GM12878 (cell line): ENCODE results near the gene MAB21L3.

Source experiments
- BHLHE40 ChIP-seq, 2 experiments: fragments of 450-650 bp in 1 of 2; IDR thresholded peaks; 2 replicates each; pipeline ENCODE4 v1.6.1; 2011 to 2017; ENCODE audit warnings: low read depth in 2 of 2, borderline replicate concordance in 1 of 2, improper control_type of control experiment in 1 of 2, low read length in 1 of 2, mild to moderate bottlenecking in 1 of 2
- CTCF ChIP-seq, 3 experiments: IDR thresholded peaks in 2 of 3; conservative IDR thresholded peaks in 1 of 3; 2 replicates each; pipeline ENCODE4 v1.5.1; 2011; ENCODE audit warnings: low read depth in 3 of 3, low read length in 3 of 3, mild to moderate bottlenecking in 3 of 3, control low read depth in 2 of 3, moderate library complexity in 2 of 3, inconsistent platforms in 1 of 3, mixed read lengths in 1 of 3; ENCODE audit not compliant: control insufficient read depth in 2 of 3, insufficient read depth in 1 of 3; ENCODE audit errors: extremely low read depth in 1 of 3
- EZH2 ChIP-seq: IDR thresholded peaks from 2 replicates; pipeline ENCODE4 v1.6.1; 2012; ENCODE audit warnings: low read depth, mild to moderate bottlenecking, control low read depth, inconsistent platforms, low read length, borderline replicate concordance; ENCODE audit not compliant: control insufficient read depth
- JUND ChIP-seq: IDR thresholded peaks from 2 replicates; pipeline ENCODE4 v1.6.1; 2012; ENCODE audit warnings: low read depth, mild to moderate bottlenecking, low read length, improper control_type of control experiment, moderate library complexity
- MAX ChIP-seq: IDR thresholded peaks from 2 replicates; pipeline ENCODE4 v1.6.1; 2012; ENCODE audit warnings: low read depth, low read length, improper control_type of control experiment
- MXI1 ChIP-seq: fragments of 150-350 bp; IDR thresholded peaks from 2 replicates; pipeline ENCODE4 v1.6.1; 2011; ENCODE audit warnings: low read depth, mild to moderate bottlenecking, inconsistent platforms, low read length, improper control_type of control experiment
- NFXL1 ChIP-seq: fragments of 450-650 bp; IDR thresholded peaks from 2 replicates; pipeline ENCODE4 v1.6.1; 2017; ENCODE audit warnings: antibody characterized with exemption, mild to moderate bottlenecking, borderline replicate concordance
- SMC3 ChIP-seq: IDR thresholded peaks from 2 replicates; pipeline ENCODE4 v1.6.1; 2011; ENCODE audit warnings: low read length, improper control_type of control experiment, borderline replicate concordance
- TCF7 ChIP-seq: IDR thresholded peaks from 2 replicates; pipeline ENCODE4 v1.6.1; 2014; ENCODE audit warnings: antibody characterized with exemption, borderline replicate concordance
- ZNF274 ChIP-seq: IDR thresholded peaks from one replicate; pipeline ENCODE4 v1.8.0; 2011; ENCODE audit not compliant: insufficient read length, insufficient read depth
- TF ChIP-seq, protein P1 (sequence below): fragments of 450-650 bp; IDR thresholded peaks from 2 replicates; pipeline ENCODE4 v1.6.1; 2018; ENCODE audit warnings: borderline replicate concordance, mild to moderate bottlenecking; ENCODE audit not compliant: partially characterized antibody
- TF ChIP-seq, protein P2 (sequence below): IDR thresholded peaks from 2 replicates; pipeline ENCODE4 v1.6.1; 2012; ENCODE audit warnings: low read depth, low read length, improper control_type of control experiment
- TF ChIP-seq, protein P3 (sequence below): IDR thresholded peaks from 2 replicates; pipeline ENCODE4 v1.6.1; 2012; ENCODE audit warnings: mild to moderate bottlenecking, low read depth, low read length
- TF ChIP-seq, protein P4 (sequence below): IDR thresholded peaks from 2 replicates; pipeline ENCODE4 v1.6.1; 2011; ENCODE audit warnings: mild to moderate bottlenecking, low read depth, low read length, moderate library complexity; ENCODE audit not compliant: insufficient replicate concordance

GRCh38 chr1:116179419-116179818 lies 68.2 kb downstream of the MAB21L3 start:
- TF ChIP-seq ZNF274: no peak
- TF ChIP-seq CTCF (IDR thresholded peaks at IDR 0.05 in 2 of 3, conservative IDR thresholded peaks at IDR 0.05 in 1 of 3; ENCODE audit: control insufficient read depth in 2 of 3, extremely low read depth in 1 of 3, insufficient read depth in 1 of 3, low read depth in 3 of 3, low read length in 3 of 3): no peak
- TF ChIP-seq JUND: no peak
- no peak for TF ChIP-seq TCF7
- TF ChIP-seq MXI1: no peak
- no peak for TF ChIP-seq MAX
- TF ChIP-seq, protein P1, sequence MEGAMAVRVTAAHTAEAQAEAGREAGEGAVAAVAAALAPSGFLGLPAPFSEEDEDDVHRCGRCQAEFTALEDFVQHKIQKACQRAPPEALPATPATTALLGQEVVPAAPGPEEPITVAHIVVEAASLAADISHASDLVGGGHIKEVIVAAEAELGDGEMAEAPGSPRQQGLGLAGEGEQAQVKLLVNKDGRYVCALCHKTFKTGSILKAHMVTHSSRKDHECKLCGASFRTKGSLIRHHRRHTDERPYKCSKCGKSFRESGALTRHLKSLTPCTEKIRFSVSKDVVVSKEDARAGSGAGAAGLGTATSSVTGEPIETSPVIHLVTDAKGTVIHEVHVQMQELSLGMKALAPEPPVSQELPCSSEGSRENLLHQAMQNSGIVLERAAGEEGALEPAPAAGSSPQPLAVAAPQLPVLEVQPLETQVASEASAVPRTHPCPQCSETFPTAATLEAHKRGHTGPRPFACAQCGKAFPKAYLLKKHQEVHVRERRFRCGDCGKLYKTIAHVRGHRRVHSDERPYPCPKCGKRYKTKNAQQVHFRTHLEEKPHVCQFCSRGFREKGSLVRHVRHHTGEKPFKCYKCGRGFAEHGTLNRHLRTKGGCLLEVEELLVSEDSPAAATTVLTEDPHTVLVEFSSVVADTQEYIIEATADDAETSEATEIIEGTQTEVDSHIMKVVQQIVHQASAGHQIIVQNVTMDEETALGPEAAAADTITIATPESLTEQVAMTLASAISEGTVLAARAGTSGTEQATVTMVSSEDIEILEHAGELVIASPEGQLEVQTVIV: no peak
- no peak for TF ChIP-seq BHLHE40 (IDR thresholded peaks at IDR 0.05; ENCODE audit: borderline replicate concordance in 1 of 2, low read depth in 2 of 2, low read length in 1 of 2)
- TF ChIP-seq, protein P2, sequence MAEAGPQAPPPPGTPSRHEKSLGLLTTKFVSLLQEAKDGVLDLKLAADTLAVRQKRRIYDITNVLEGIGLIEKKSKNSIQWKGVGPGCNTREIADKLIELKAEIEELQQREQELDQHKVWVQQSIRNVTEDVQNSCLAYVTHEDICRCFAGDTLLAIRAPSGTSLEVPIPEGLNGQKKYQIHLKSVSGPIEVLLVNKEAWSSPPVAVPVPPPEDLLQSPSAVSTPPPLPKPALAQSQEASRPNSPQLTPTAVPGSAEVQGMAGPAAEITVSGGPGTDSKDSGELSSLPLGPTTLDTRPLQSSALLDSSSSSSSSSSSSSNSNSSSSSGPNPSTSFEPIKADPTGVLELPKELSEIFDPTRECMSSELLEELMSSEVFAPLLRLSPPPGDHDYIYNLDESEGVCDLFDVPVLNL: no peak
- no peak for TF ChIP-seq EZH2
- TF ChIP-seq, protein P3, sequence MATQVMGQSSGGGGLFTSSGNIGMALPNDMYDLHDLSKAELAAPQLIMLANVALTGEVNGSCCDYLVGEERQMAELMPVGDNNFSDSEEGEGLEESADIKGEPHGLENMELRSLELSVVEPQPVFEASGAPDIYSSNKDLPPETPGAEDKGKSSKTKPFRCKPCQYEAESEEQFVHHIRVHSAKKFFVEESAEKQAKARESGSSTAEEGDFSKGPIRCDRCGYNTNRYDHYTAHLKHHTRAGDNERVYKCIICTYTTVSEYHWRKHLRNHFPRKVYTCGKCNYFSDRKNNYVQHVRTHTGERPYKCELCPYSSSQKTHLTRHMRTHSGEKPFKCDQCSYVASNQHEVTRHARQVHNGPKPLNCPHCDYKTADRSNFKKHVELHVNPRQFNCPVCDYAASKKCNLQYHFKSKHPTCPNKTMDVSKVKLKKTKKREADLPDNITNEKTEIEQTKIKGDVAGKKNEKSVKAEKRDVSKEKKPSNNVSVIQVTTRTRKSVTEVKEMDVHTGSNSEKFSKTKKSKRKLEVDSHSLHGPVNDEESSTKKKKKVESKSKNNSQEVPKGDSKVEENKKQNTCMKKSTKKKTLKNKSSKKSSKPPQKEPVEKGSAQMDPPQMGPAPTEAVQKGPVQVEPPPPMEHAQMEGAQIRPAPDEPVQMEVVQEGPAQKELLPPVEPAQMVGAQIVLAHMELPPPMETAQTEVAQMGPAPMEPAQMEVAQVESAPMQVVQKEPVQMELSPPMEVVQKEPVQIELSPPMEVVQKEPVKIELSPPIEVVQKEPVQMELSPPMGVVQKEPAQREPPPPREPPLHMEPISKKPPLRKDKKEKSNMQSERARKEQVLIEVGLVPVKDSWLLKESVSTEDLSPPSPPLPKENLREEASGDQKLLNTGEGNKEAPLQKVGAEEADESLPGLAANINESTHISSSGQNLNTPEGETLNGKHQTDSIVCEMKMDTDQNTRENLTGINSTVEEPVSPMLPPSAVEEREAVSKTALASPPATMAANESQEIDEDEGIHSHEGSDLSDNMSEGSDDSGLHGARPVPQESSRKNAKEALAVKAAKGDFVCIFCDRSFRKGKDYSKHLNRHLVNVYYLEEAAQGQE: no peak
- TF ChIP-seq SMC3: no peak
- TF ChIP-seq, protein P4, sequence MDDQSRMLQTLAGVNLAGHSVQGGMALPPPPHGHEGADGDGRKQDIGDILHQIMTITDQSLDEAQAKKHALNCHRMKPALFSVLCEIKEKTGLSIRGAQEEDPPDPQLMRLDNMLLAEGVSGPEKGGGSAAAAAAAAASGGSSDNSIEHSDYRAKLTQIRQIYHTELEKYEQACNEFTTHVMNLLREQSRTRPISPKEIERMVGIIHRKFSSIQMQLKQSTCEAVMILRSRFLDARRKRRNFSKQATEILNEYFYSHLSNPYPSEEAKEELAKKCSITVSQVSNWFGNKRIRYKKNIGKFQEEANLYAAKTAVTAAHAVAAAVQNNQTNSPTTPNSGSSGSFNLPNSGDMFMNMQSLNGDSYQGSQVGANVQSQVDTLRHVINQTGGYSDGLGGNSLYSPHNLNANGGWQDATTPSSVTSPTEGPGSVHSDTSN: no peak
- TF ChIP-seq NFXL1: no peak
